Middle frontal gyrus (tissue), 1 donor: ENCODE results near the gene APOC4.
A peak's percentile ranks its signal among the peaks of the same experiment; 100 is the strongest.
"Not testable (repeated sequence)": the region's sequence is repeated elsewhere in the genome, so short reads cannot be mapped to it uniquely, and the experiment has no call there.

Source experiments
- DNase-seq: peaks from one replicate; pipeline ENCODE4 v3.0.0-alpha.2; 2015; ENCODE audit warnings: low spot score; ENCODE audit errors: extremely low spot score

The APOC4 gene

GRCh38 chr19:44914433-44915206 is 27.4 kb upstream of the APOC4 start, which contains the start of gene APOC1:
Gene APOC1 (plus strand): TSS chr19:44914608. CDS start chr19:44914892, 284 bp downstream.
- peak; percentile 70 for DNase-seq

GRCh38 chr19:44924243-44924725 is 17.8 kb upstream of the APOC4 start:
- no peak for DNase-seq

- peak; percentile 72 for DNase-seq
Measured at GRCh38 chr19:44925114-44925891, 16.7 kb upstream of the APOC4 start.

- DNase-seq = not testable (repeated sequence)
Measured at GRCh38 chr19:44926245-44927077, 15.6 kb upstream of the APOC4 start.

- DNase-seq = no peak
Measured at GRCh38 chr19:44927746-44928145, 14.3 kb upstream of the APOC4 start.

- no peak for DNase-seq
Measured at GRCh38 chr19:44930088-44930487, 11.9 kb upstream of the APOC4 start.

- no peak for DNase-seq
Measured at GRCh38 chr19:44931541-44931940, 10.5 kb upstream of the APOC4 start.

GRCh38 chr19:44939668-44940067 is 2.4 kb upstream of the APOC4 start:
- DNase-seq = no peak

- DNase-seq = no peak
Measured at GRCh38 chr19:44943801-44944249, 1.8 kb downstream of the APOC4 start.

- DNase-seq = no peak
Measured at GRCh38 chr19:44947041-44947581, 5.1 kb downstream of the APOC4 start.

GRCh38 chr19:44948237-44948636 is 6.2 kb downstream of the APOC4 start:
- DNase-seq = no peak

GRCh38 chr19:44948763-44949374 is 6.8 kb downstream of the APOC4 start:
- DNase-seq = no peak

- DNase-seq = no peak
Measured at GRCh38 chr19:44949550-44949949, 7.5 kb downstream of the APOC4 start.

GRCh38 chr19:44951179-44952159 is 9.4 kb downstream of the APOC4 start:
- DNase-seq = peak; percentile 69

- no peak for DNase-seq
Measured at GRCh38 chr19:44954278-44954648, 12.2 kb downstream of the APOC4 start.

- DNase-seq = peak; percentile 95
Measured at GRCh38 chr19:44954649-44955504, 12.8 kb downstream of the APOC4 start, which contains the start of gene CLPTM1. Gene CLPTM1 (plus strand): TSS chr19:44955380. CDS start chr19:44955396, 16 bp downstream.

- DNase-seq = no peak
Measured at GRCh38 chr19:44955505-44956439, 13.7 kb downstream of the APOC4 start.
